Neuronal stem cell (in vitro differentiated cells): ENCODE measurements around the gene SSC5D.

Source experiments
- DNase-seq: peaks from one replicate; pipeline ENCODE4 v3.0.0-alpha.2; 2013; ENCODE audit warnings: low spot score
- H2AFZ ChIP-seq: one replicate; pipeline ENCODE4 v1.6.1; 2013; ENCODE audit warnings: mild to moderate bottlenecking, low read length, inconsistent platforms
- H2AK5ac ChIP-seq: 2 replicates; pipeline ENCODE4 v1.6.1; 2013; ENCODE audit warnings: low read depth, mild to moderate bottlenecking, inconsistent platforms, low read length, moderate library complexity, mixed read lengths
- H2BK120ac ChIP-seq: 2 replicates; pipeline ENCODE4 v1.6.1; 2013; ENCODE audit warnings: low read depth, mild to moderate bottlenecking, inconsistent platforms, low read length, moderate library complexity, mixed read lengths
- H2BK12ac ChIP-seq: one replicate; pipeline ENCODE4 v1.6.1; 2013; ENCODE audit warnings: low read length, inconsistent platforms
- H2BK15ac ChIP-seq: 2 replicates; pipeline ENCODE4 v1.6.1; 2013; ENCODE audit warnings: mild to moderate bottlenecking, low read length, inconsistent platforms, mixed read lengths
- H2BK5ac ChIP-seq: one replicate; pipeline ENCODE4 v1.6.1; 2013; ENCODE audit warnings: inconsistent platforms, mild to moderate bottlenecking, low read length, moderate library complexity
- H3K14ac ChIP-seq: one replicate; pipeline ENCODE4 v1.6.1; 2013; ENCODE audit warnings: low read length, inconsistent platforms
- H3K18ac ChIP-seq: 2 replicates; pipeline ENCODE4 v1.6.1; 2013; ENCODE audit warnings: low read length, inconsistent platforms
- H3K23ac ChIP-seq: 2 replicates; pipeline ENCODE4 v1.6.1; 2013; ENCODE audit warnings: low read depth, mild to moderate bottlenecking, mixed read lengths, low read length, inconsistent platforms; ENCODE audit not compliant: poor library complexity
- H3K27ac ChIP-seq: replicated peaks from 3 replicates; pipeline ENCODE4 v1.5.1; 2013; ENCODE audit warnings: low read length, inconsistent platforms
- H3K27me3 ChIP-seq, 3 experiments: 2 replicates each; pipeline ENCODE4 v1.6.1; 2013; ENCODE audit warnings: low read length in 3 of 3, mild to moderate bottlenecking in 2 of 3, inconsistent platforms in 1 of 3, low read depth in 1 of 3, mixed read lengths in 1 of 3, moderate library complexity in 1 of 3; ENCODE audit not compliant: control insufficient read depth in 3 of 3, insufficient read depth in 3 of 3
- H3K36me3 ChIP-seq, 2 donors: replicated peaks in 1 of 2; 2 replicates each; pipeline ENCODE4 v1.6.1; 2013; ENCODE audit warnings: low read length in 2 of 2; ENCODE audit not compliant: control insufficient read depth in 2 of 2, insufficient read depth in 2 of 2
- H3K4ac ChIP-seq: 2 replicates; pipeline ENCODE4 v1.6.1; 2013; ENCODE audit warnings: inconsistent platforms, mild to moderate bottlenecking, low read length, moderate library complexity
- H3K4me1 ChIP-seq, 2 donors: 1 replicate in 1 of 2; 2 replicates in 1 of 2; pipeline ENCODE4 v1.6.1; 2013; ENCODE audit warnings: low read length in 2 of 2, low read depth in 1 of 2; ENCODE audit not compliant: control insufficient read depth in 2 of 2, insufficient read depth in 1 of 2
- H3K4me2 ChIP-seq: one replicate; pipeline ENCODE4 v1.6.1; 2013; ENCODE audit warnings: mild to moderate bottlenecking, low read length, inconsistent platforms; ENCODE audit not compliant: insufficient read depth, poor library complexity, severe bottlenecking
- H3K4me3 ChIP-seq, 2 donors: 2 replicates each; pipeline ENCODE4 v1.5.1; 2013; ENCODE audit warnings: low read length in 2 of 2, mild to moderate bottlenecking in 2 of 2, inconsistent platforms in 1 of 2, moderate library complexity in 1 of 2
- H3K79me1 ChIP-seq: one replicate; pipeline ENCODE4 v1.6.1; 2013; ENCODE audit warnings: low read depth, mild to moderate bottlenecking, inconsistent platforms, low read length, moderate library complexity
- H3K9ac ChIP-seq: one replicate; pipeline ENCODE4 v1.6.1; 2013; ENCODE audit warnings: mild to moderate bottlenecking, low read depth, low read length, inconsistent platforms; ENCODE audit not compliant: poor library complexity
- H3K9me3 ChIP-seq, 2 donors: replicated peaks in 1 of 2; 2 replicates each; pipeline versions ENCODE3 to v1.6.1; 2013; ENCODE audit warnings: low read length in 2 of 2, mild to moderate bottlenecking in 2 of 2, inconsistent platforms in 1 of 2, low read depth in 1 of 2, mixed read lengths in 1 of 2, moderate library complexity in 1 of 2; ENCODE audit not compliant: control insufficient read depth in 2 of 2, insufficient read depth in 1 of 2
- H4K8ac ChIP-seq: one replicate; pipeline ENCODE4 v1.6.1; 2013; ENCODE audit warnings: low read depth, mild to moderate bottlenecking, inconsistent platforms, low read length, moderate library complexity
- H4K91ac ChIP-seq: one replicate; pipeline ENCODE4 v1.6.1; 2013; ENCODE audit warnings: low read length, low read depth, mild to moderate bottlenecking, inconsistent platforms; ENCODE audit not compliant: poor library complexity
- WGBS, 2 donors: extraction: QIAGEN DNeasy Blood & Tissue Kit; methylation state at CpG; one replicate each; pipeline ENCODE4 v1.1.7; 2013; ENCODE audit warnings: missing lambda C conversion rate in 2 of 2, mixed read lengths in 1 of 2; ENCODE audit not compliant: insufficient read length in 2 of 2, insufficient replicate concordance in 1 of 2; ENCODE audit errors: extremely low coverage in 2 of 2; 5-methylcytosine and 5-hydroxymethylcytosine counted together

Gene SSC5D

DNA sequence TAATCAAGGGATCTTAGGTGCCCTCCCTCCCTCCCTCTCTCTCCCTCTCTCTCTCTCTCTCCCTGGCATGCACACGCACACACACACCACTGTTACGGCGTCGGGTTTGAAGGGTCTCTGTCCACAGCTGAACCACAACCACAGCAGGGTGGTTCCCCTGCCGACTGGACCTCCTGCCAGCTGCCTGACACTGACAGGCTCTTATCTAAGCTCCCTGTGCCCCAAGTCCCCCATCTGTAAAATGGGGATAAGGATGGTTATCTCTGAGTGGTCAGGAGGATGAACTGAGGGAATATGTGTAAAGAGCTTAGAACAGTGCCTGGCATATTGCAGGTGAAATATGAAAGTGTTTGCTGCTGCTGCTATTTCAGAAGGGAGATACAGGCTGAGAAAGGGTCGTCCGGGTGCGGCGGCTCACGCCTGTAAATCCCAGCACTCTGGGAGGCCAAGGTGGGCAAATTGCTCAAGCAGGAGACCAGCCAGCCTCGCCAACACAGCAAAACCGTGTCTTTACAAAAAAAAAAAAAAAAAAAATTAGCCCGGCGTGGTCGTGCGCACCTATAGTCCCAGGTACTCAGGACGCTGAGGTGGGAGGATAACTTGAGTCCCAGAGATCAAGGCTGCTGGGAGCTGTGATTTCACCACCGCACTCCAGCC, 44.3 kb upstream of the SSC5D start:
- Histone ChIP-seq H2BK5ac (no peak overlapping the region), H3K27me3 (peaks cover 32 to 91% (median 69%) of the 10 kb centered on the region in 3 experiments), H3K36me3 (no peaks in the 10 kb centered on the region), H3K4me1 (peaks cover 6 to 15% of the 10 kb centered on the region in 2 donors), H4K8ac (no peak overlapping the region), H3K79me1 (peaks cover 2% of the 10 kb centered on the region), H4K91ac (no peak overlapping the region), H3K4ac (no peak overlapping the region), H2BK12ac (no peak overlapping the region), H3K27ac (no peak overlapping the region), H2AK5ac (no peak overlapping the region), H3K14ac (no peak overlapping the region), H3K9me3 (peaks cover 0 to 3% of the 10 kb centered on the region in 2 donors), H2BK120ac (no peak overlapping the region), H2AFZ (no peak overlapping the region), H3K23ac (peak overlapping the region; percentile 3), H2BK15ac (peak overlapping the region; percentile 21), H3K4me3 (no peak overlapping the region), H3K4me2 (no peak overlapping the region), H3K9ac (no peak overlapping the region), H3K18ac (no peak overlapping the region)
- WGBS, 2 donors: no CpG with 5 or more reads among the region's 18 CpGs
- no peak for DNase-seq

DNA sequence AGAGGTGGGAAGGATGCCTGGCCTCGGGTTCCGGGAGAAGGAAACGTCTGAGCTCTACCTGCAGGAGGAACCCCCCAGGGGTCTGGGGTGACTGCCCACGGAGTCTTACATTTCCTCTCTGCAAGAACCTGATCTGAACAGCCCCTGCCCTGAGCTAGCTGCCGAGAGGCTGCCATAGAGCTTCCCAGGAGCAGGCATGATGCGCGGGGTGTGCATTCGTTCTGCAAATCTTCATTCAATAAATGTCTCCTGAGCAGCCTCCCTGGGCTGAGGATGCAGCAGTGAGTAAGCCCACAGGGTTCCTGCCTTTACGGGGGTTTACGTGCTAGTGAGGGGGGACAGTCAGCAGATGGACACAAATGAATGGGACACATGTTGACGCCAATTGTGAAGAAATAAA, 43.6 kb upstream of the SSC5D start:
- no peak overlapping the region for H3K4me2 ChIP-seq
- H3K79me1 ChIP-seq: peaks cover 2% of the 10 kb centered on the region
- H3K14ac ChIP-seq: no peak overlapping the region
- no peak overlapping the region for H4K8ac ChIP-seq
- no peak overlapping the region for H3K27ac ChIP-seq
- H3K4me3 ChIP-seq: no peak overlapping the region
- no CpG with 5 or more reads among the region's 11 CpGs for WGBS, 2 donors
- H3K9me3 ChIP-seq: peaks cover 0 to 2% of the 10 kb centered on the region in 2 donors
- H3K36me3 ChIP-seq: no peaks in the 10 kb centered on the region
- no peak overlapping the region for H4K91ac ChIP-seq
- H3K18ac ChIP-seq: no peak overlapping the region
- no peak overlapping the region for H2BK5ac ChIP-seq
- H2BK12ac ChIP-seq: no peak overlapping the region
- no peak overlapping the region for H3K4ac ChIP-seq
- H3K23ac ChIP-seq: no peak overlapping the region
- no peak overlapping the region for H2AK5ac ChIP-seq
- no peak for DNase-seq
- H2BK15ac ChIP-seq: no peak overlapping the region
- no peak overlapping the region for H3K9ac ChIP-seq
- peaks cover 9 to 19% of the 10 kb centered on the region in 2 donors for H3K4me1 ChIP-seq
- H2BK120ac ChIP-seq: no peak overlapping the region
- no peak overlapping the region for H2AFZ ChIP-seq
- H3K27me3 ChIP-seq: peaks cover 36 to 91% (median 63%) of the 10 kb centered on the region in 3 experiments

DNA sequence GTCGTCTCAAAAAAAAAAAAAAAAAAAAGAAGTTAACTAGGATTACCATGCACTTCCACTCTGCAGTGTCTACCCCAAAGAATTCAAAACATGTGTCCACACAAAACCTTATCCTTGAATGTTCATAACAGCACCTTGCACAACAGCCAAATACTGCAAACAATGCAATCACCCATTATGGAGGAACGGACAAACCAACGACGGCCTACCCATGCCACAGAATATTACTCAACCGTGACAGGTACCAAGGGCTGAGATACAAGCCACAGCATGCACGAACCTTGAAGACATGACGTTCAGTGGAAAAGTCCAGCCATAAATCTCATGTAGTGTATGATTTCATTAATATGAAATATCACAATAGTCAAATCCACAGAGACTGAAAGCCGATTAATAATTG, 42.2 kb upstream of the SSC5D start:
- Histone ChIP-seq H3K9me3 (peaks cover 0 to 2% of the 10 kb centered on the region in 2 donors), H3K36me3 (no peaks in the 10 kb centered on the region), H2BK5ac (no peak overlapping the region), H3K27me3 (peaks cover 29 to 90% (median 56%) of the 10 kb centered on the region in 3 experiments), H3K9ac (no peak overlapping the region), H2BK15ac (no peak overlapping the region), H3K4me1 (peaks cover 9 to 22% of the 10 kb centered on the region in 2 donors), H2AFZ (no peak overlapping the region), H3K4me2 (no peak overlapping the region), H3K23ac (no peak overlapping the region), H3K14ac (no peak overlapping the region), H3K79me1 (peaks cover 2% of the 10 kb centered on the region), H3K27ac (no peak overlapping the region), H4K8ac (no peak overlapping the region), H2BK120ac (no peak overlapping the region), H3K4me3 (no peak overlapping the region), H4K91ac (no peak overlapping the region), H2BK12ac (no peak overlapping the region), H2AK5ac (no peak overlapping the region), H3K4ac (no peak overlapping the region), H3K18ac (no peak overlapping the region)
- DNase-seq: no peak
- WGBS, 2 donors: no CpG with 5 or more reads among the region's 8 CpGs

DNA sequence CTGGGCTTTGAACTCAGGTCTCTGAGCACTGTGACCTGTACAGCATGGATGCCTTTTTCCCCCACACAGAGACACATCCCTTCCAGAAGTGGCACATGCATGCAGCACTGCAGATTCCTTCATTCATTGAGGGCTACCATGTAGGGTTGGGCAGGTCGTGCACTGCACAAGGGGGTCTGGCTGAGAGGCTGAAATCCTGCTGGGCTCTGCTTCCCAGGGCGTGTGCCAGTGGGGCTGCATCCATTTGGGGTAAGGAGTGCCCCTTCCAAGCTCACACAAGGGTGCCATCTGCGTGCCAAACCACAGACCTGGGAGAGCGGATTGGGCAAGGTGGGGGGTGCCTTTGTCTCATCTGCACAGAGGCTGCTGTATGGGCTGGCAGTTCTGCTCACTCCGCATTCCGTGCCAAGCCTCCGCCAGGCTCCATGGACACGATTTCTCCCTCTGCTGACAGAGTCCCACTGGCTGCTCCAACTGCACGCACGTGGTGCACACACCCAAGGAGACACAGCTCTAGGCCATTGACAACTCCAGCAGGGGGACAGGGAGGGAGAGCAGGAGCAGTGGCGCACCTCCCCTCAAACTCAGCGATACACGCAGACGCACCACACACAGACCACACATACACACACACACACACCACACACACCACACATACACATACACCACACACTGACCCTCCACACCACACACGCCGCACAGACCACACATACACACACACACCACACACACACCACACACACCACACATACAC, 40.6 kb upstream of the SSC5D start:
- Histone ChIP-seq H3K23ac (peak overlapping the region; percentile 80), H3K27ac (no peak overlapping the region), H3K4me1 (peaks cover 14 to 23% of the 10 kb centered on the region in 2 donors), H2BK12ac (peak overlapping the region; percentile 30), H4K91ac (no peak overlapping the region), H4K8ac (no peak overlapping the region), H2BK15ac (peak overlapping the region; percentile 3), H2BK120ac (no peak overlapping the region), H3K9ac (peak overlapping the region; percentile 78), H3K14ac (peak overlapping the region; percentile 71), H3K27me3 (peaks cover 23 to 89% (median 45%) of the 10 kb centered on the region in 3 experiments), H3K36me3 (no peaks in the 10 kb centered on the region), H3K79me1 (peaks cover 2% of the 10 kb centered on the region), H3K9me3 (peaks cover 0 to 2% of the 10 kb centered on the region in 2 donors), H3K4ac (no peak overlapping the region), H3K18ac (peak overlapping the region; percentile 35), H2AFZ (no peak overlapping the region), H3K4me2 (no peak overlapping the region), H3K4me3 (no peak overlapping the region), H2AK5ac (no peak overlapping the region), H2BK5ac (no peak overlapping the region)
- WGBS, 2 donors: no CpG with 5 or more reads among the region's 16 CpGs
- no peak for DNase-seq
